ENCODE data around the gene FADS2.

The FADS2 gene

GRCh38 chr11:61780581-61781162, 47.4 kb upstream of the FADS2 start:
- Histone ChIP-seq H3K9me3 (ENCODE audit: severe bottlenecking) (no peaks in the 10 kb centered on the region), H3K27ac (ENCODE audit: poor library complexity, severe bottlenecking) (no peak overlapping the region), H3K4me3 (ENCODE audit: severe bottlenecking) (no peak overlapping the region), H3K4me1 (ENCODE audit: insufficient read depth, poor library complexity, severe bottlenecking) (no peaks in the 10 kb centered on the region), H3K36me3 (ENCODE audit: low read depth) (no peaks in the 10 kb centered on the region; the same call in 1 of the 2 replicates), H3K27me3 (ENCODE audit: insufficient read depth, poor library complexity, severe bottlenecking) (no peaks in the 10 kb centered on the region)
- ATAC-seq (ENCODE audit: low read depth) = peak; percentile 10; the same call in 1 of the 3 replicates
- TF ChIP-seq, protein P1, sequence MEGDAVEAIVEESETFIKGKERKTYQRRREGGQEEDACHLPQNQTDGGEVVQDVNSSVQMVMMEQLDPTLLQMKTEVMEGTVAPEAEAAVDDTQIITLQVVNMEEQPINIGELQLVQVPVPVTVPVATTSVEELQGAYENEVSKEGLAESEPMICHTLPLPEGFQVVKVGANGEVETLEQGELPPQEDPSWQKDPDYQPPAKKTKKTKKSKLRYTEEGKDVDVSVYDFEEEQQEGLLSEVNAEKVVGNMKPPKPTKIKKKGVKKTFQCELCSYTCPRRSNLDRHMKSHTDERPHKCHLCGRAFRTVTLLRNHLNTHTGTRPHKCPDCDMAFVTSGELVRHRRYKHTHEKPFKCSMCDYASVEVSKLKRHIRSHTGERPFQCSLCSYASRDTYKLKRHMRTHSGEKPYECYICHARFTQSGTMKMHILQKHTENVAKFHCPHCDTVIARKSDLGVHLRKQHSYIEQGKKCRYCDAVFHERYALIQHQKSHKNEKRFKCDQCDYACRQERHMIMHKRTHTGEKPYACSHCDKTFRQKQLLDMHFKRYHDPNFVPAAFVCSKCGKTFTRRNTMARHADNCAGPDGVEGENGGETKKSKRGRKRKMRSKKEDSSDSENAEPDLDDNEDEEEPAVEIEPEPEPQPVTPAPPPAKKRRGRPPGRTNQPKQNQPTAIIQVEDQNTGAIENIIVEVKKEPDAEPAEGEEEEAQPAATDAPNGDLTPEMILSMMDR (IDR thresholded peaks at IDR 0.05; ENCODE audit: poor library complexity, severe bottlenecking) = no peak
- no peak for DNase-seq (ENCODE audit: low spot score)

DNA sequence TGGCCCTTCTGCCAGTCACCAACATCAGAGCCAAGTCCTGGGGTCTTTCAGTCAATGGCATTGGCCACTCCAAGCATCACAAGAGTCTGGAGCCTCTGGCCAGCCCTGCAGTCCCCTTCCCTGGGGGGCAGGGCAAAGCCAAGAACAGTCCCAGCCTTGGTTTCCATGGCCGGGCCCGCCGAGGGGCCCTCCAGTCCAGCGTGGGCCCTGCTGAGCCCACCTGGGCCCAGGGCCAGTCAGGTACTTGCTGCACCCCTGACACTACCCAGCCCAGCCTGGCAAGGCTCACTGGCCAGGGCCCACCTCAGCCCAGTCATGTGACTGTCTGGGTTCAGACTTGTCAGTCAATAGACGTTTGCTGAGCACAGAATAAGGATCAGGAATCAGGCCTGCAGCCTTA, 46.5 kb upstream of the FADS2 start:
- Histone ChIP-seq H3K36me3 (ENCODE audit: low read depth) (peaks cover 3% of the 10 kb centered on the region; the same call in 1 of the 2 replicates), H3K4me3 (ENCODE audit: severe bottlenecking) (no peak overlapping the region), H3K27ac (ENCODE audit: poor library complexity, severe bottlenecking) (no peak overlapping the region), H3K27me3 (ENCODE audit: insufficient read depth, poor library complexity, severe bottlenecking) (no peaks in the 10 kb centered on the region), H3K9me3 (ENCODE audit: severe bottlenecking) (no peaks in the 10 kb centered on the region), H3K4me1 (ENCODE audit: insufficient read depth, poor library complexity, severe bottlenecking) (no peaks in the 10 kb centered on the region)
- TF ChIP-seq, protein P1 (IDR thresholded peaks at IDR 0.05; ENCODE audit: poor library complexity, severe bottlenecking) = no peak
- ATAC-seq (ENCODE audit: low read depth) (no peak), DNase-seq (ENCODE audit: low spot score) (no peak)

DNA sequence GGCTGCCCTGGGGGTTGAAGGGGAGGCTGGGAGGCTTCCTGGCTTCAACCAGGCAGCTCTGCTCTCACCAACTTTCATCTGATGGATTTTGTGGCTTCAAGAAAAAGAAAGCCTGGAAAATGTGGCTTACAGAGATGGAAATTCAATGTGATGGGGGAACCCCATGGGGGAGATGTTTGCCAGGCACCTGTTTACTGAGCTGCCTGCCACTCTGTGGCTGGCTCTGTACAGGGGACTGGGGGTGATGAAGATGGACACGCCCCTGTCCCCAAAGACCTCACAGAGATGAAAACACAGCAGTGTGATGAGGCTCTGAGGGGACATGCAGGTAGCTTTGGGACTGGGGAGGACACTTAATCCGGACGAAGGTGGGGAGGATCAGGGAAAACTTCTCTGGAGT, 45.8 kb upstream of the FADS2 start:
- no peak for ATAC-seq (ENCODE audit: low read depth)
- H3K27me3 ChIP-seq (ENCODE audit: insufficient read depth, poor library complexity, severe bottlenecking) = no peaks in the 10 kb centered on the region
- no peaks in the 10 kb centered on the region for H3K4me1 ChIP-seq (ENCODE audit: insufficient read depth, poor library complexity, severe bottlenecking)
- TF ChIP-seq, protein P1 (IDR thresholded peaks at IDR 0.05; ENCODE audit: poor library complexity, severe bottlenecking) = no peak
- peaks cover 10% of the 10 kb centered on the region; the same call in 1 of the 2 replicates for H3K36me3 ChIP-seq (ENCODE audit: low read depth)
- DNase-seq (ENCODE audit: low spot score) = no peak
- H3K4me3 ChIP-seq (ENCODE audit: severe bottlenecking) = no peak overlapping the region
- H3K9me3 ChIP-seq (ENCODE audit: severe bottlenecking) = no peaks in the 10 kb centered on the region
- no peak overlapping the region for H3K27ac ChIP-seq (ENCODE audit: poor library complexity, severe bottlenecking)

DNA sequence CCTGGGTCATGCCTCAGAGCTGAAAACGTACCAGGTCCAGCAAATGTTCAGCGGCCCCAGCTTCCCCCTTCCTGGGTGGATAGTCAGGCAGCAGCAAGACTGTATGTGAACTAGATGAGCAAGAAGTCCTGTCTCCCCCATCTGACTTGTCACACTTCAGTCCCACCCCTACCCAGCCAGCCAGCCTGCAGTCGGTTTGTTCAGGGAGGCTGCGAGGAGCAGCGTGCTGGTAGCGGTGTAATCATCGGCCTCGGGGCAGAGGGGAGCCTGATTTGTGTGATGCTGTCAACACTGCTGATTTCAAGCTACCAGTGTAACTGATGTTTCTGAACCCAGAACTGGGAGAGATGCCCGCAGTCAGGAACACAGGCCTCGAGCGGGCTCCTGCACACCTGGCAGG, 45.3 kb upstream of the FADS2 start:
- peaks cover 14% of the 10 kb centered on the region for H3K36me3 ChIP-seq (ENCODE audit: low read depth)
- DNase-seq (ENCODE audit: low spot score) (no peak), ATAC-seq (ENCODE audit: low read depth) (no peak)
- H3K4me3 ChIP-seq (ENCODE audit: severe bottlenecking) = no peak overlapping the region
- TF ChIP-seq, protein P1 (IDR thresholded peaks at IDR 0.05; ENCODE audit: poor library complexity, severe bottlenecking) = no peak
- no peak overlapping the region for H3K27ac ChIP-seq (ENCODE audit: poor library complexity, severe bottlenecking)
- H3K4me1 ChIP-seq (ENCODE audit: insufficient read depth, poor library complexity, severe bottlenecking) = no peaks in the 10 kb centered on the region
- no peaks in the 10 kb centered on the region for H3K9me3 ChIP-seq (ENCODE audit: severe bottlenecking)
- H3K27me3 ChIP-seq (ENCODE audit: insufficient read depth, poor library complexity, severe bottlenecking) = no peaks in the 10 kb centered on the region

- ATAC-seq (ENCODE audit: low read depth) = no peak
- H3K9me3 ChIP-seq (ENCODE audit: severe bottlenecking) = no peaks in the 10 kb centered on the region
- H3K27me3 ChIP-seq (ENCODE audit: insufficient read depth, poor library complexity, severe bottlenecking) = no peaks in the 10 kb centered on the region
- H3K4me3 ChIP-seq (ENCODE audit: severe bottlenecking) = no peak overlapping the region
- no peaks in the 10 kb centered on the region for H3K4me1 ChIP-seq (ENCODE audit: insufficient read depth, poor library complexity, severe bottlenecking)
- no peak overlapping the region for H3K27ac ChIP-seq (ENCODE audit: poor library complexity, severe bottlenecking)
- no peak for DNase-seq (ENCODE audit: low spot score)
- peaks cover 25% of the 10 kb centered on the region for H3K36me3 ChIP-seq (ENCODE audit: low read depth)
- TF ChIP-seq, protein P1 (IDR thresholded peaks at IDR 0.05; ENCODE audit: poor library complexity, severe bottlenecking) = no peak
Observed at GRCh38 chr11:61783717-61784505, 44.2 kb upstream of the FADS2 start.

Data from RWPE2 (cell line).